ENCODE data around the gene BICDL1.

DNA sequence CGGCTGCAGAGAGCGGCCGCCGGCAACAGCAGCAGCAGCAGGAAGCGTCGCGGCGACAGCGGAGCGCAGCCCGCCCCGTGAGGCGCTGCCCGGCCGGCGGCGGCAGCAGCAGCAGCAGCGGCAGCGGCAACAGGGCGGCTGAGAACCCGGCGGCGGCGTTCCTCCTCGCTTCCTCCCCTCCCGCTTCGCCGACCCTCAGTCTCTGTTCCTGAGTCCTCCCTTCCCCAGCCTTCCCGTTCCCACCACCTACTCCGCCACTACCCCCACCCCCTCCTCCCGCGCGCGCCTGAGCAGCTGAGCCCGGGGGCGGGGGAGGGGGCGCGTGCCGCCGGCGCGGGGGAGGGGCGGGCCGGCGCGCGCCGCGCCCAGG lies 310 bp downstream of the BICDL1 start:
- TF ChIP-seq, protein P1, sequence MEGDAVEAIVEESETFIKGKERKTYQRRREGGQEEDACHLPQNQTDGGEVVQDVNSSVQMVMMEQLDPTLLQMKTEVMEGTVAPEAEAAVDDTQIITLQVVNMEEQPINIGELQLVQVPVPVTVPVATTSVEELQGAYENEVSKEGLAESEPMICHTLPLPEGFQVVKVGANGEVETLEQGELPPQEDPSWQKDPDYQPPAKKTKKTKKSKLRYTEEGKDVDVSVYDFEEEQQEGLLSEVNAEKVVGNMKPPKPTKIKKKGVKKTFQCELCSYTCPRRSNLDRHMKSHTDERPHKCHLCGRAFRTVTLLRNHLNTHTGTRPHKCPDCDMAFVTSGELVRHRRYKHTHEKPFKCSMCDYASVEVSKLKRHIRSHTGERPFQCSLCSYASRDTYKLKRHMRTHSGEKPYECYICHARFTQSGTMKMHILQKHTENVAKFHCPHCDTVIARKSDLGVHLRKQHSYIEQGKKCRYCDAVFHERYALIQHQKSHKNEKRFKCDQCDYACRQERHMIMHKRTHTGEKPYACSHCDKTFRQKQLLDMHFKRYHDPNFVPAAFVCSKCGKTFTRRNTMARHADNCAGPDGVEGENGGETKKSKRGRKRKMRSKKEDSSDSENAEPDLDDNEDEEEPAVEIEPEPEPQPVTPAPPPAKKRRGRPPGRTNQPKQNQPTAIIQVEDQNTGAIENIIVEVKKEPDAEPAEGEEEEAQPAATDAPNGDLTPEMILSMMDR (IDR thresholded peaks at IDR 0.05): no peak
- TF ChIP-seq EP300 (IDR thresholded peaks at IDR 0.05): no peak

Measured in upper lobe of left lung (tissue), 4 donors.